Right lobe of liver (tissue), 4 donors: ENCODE data around the gene CADM2.

Source experiments
- POLR2A ChIP-seq: fragments of 450-650 bp; IDR thresholded peaks from one replicate; pipeline ENCODE4 v1.6.1; 2017; ENCODE audit warnings: antibody characterized with exemption, mild to moderate bottlenecking
- TF ChIP-seq, protein P1 (sequence below), 4 donors: fragments of 200-600 bp in 3 of 4; fragments of 450-650 bp in 1 of 4; IDR thresholded peaks; one replicate each; pipeline versions ENCODE4 v1.5.1 to v1.8.0; 2016 to 2022; ENCODE audit warnings: antibody characterized with exemption in 4 of 4, mild to moderate bottlenecking in 2 of 4
- donor health status: DM: no; HTN: no; CAD: no.
- donor health status: DM: no; HTN: no; CAD: no.
- donor health status: DM: no; HTN: yes; CAD: no.

GRCh38 chr3:85837402-85837801, 878.6 kb downstream of the CADM2 start:
- TF ChIP-seq, protein P1, sequence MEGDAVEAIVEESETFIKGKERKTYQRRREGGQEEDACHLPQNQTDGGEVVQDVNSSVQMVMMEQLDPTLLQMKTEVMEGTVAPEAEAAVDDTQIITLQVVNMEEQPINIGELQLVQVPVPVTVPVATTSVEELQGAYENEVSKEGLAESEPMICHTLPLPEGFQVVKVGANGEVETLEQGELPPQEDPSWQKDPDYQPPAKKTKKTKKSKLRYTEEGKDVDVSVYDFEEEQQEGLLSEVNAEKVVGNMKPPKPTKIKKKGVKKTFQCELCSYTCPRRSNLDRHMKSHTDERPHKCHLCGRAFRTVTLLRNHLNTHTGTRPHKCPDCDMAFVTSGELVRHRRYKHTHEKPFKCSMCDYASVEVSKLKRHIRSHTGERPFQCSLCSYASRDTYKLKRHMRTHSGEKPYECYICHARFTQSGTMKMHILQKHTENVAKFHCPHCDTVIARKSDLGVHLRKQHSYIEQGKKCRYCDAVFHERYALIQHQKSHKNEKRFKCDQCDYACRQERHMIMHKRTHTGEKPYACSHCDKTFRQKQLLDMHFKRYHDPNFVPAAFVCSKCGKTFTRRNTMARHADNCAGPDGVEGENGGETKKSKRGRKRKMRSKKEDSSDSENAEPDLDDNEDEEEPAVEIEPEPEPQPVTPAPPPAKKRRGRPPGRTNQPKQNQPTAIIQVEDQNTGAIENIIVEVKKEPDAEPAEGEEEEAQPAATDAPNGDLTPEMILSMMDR (IDR thresholded peaks at IDR 0.05): no peak
- TF ChIP-seq POLR2A: no peak
